Kidney glomerular epithelial cell (primary cell): ENCODE data around the gene IFI6.
"Not testable (repeated sequence)": the region's sequence is repeated elsewhere in the genome, so short reads cannot be mapped to it uniquely, and the experiment has no call there.

Experiments
- DNase-seq: peaks from one replicate; lab custom pipeline; 2025; lab: John Stamatoyannopoulos, UW

IFI6 gene

GRCh38 chr1:27671964-27672749, at the start of gene IFI6:
Gene IFI6, minus strand, starts transcription at chr1:27672192. Its CDS starts 2,878 bp downstream, at chr1:27669314.
- DNase-seq, result peak; percentile 98

GRCh38 chr1:27719286-27720251, 47.6 kb upstream of the IFI6 start:
- no peak for DNase-seq

GRCh38 chr1:27716262-27716895, 44.4 kb upstream of the IFI6 start:
- DNase-seq, result no peak

GRCh38 chr1:27713869-27714513, 42.0 kb upstream of the IFI6 start:
- DNase-seq, result no peak

DNA sequence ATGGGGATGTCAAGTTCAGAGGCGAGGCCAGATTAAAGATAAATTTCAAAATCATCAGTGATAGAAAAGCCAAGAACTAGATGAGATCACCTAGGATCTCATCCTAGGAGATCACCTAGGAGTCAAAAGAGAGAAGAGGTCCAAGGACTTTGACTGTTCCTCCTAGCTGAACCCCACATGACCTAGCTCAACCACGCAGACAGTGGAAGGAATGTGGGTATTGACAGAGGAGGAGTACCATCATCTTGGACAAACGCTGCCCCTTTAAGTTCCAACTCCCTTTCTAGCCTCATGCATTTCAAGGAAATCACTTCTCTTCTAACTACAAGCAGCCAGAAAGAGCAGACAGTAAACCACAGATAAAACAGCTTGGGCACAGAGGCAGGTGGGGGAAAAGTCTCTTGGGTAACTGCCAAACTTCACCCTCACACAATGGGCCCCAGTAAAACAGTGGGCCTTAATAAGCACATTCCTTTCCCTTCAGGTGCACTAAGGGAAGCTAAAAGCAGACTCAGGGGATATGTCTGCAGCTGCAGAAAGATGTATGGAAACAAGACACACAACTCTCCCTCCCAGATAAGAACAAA, 41.2 kb upstream of the IFI6 start:
- no peak for DNase-seq

DNA sequence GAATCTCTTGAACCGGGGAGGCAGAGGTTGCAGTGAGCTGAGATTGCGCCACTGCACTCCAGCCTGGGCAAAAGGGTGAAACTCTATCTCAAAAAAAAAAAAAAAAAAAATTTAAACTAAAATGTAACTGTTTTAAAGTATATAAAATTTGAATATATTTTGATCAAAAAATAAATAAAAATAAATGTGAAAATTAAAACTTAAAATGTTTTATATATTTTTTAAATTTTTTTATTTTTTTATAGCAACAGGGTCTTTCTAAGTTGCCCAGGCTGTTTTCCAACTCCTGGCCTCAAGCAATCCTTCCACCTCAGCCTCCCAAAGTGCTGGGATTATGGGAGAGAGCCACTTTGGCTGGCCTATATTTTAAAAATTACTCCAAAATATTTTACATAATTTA, 38.6 kb upstream of the IFI6 start:
- no peak for DNase-seq

- DNase-seq, result no peak
Observed at GRCh38 chr1:27705545-27705944, 33.6 kb upstream of the IFI6 start.

- no peak for DNase-seq
Observed at GRCh38 chr1:27704958-27705357, 33.0 kb upstream of the IFI6 start.

GRCh38 chr1:27696835-27697234, 24.8 kb upstream of the IFI6 start:
- DNase-seq, result not testable (repeated sequence)

GRCh38 chr1:27690183-27690582, 18.2 kb upstream of the IFI6 start:
- no peak for DNase-seq

GRCh38 chr1:27689423-27690173, 17.6 kb upstream of the IFI6 start:
- peak; percentile 50 for DNase-seq

GRCh38 chr1:27687906-27688305, 15.9 kb upstream of the IFI6 start:
- DNase-seq, result no peak

DNA sequence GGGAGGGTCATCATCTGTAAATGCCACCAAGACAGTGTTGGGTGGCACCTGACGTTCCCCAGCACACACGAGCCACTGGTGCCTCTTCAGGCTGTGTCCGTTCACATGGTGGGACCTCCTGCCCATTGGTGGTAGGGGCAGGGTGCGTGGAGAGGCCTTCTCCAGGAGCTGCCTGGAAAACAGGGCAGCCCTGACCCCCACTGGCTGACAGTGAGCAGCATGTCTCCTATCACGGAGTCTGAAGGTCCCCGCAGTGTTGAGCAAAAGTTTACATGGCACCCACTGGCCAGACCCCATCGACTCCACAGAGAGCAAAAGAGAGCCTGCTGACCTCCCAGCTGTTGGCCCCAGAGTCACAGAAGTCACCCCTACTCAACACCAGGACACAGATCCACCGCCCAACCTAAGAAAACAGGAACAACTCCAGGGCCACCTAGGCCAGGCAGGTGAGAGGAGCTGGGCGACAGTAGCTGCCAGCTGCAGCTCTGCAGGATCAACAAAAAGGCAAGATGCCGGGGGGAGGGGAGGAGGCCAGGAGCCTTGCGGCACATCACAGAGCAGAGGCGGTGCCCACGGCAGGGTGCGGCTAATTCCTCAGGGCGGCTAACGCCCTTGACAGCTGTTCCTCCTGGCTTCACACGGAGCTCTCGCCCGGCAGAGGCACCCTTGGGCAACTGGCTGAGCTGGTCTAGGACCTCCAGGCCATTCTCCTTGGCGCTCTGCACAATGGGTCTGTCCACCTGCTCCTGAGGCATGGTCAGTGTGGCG, 14.4 kb upstream of the IFI6 start:
- DNase-seq, result no peak

DNA sequence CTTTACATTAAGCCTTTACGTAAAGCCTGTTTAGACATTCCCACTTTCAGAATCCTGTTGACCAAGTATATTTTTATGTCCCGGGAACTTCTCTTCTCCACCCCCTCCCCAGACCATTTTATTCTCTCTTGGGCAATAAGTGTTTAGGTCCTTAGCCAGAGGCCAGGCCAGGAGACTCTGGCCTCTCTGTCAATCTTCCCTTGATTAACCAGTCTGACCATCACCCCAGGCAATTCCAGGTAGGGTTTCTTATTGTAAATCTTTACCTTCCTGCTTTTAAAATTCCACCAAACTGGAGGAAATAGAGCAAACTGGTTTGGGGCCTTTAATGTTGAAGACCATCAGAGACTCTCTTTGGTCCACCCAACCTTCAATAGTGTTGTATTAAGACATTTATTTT, 12.2 kb upstream of the IFI6 start:
- no peak for DNase-seq

- DNase-seq, result no peak
Observed at GRCh38 chr1:27682351-27682944, 10.5 kb upstream of the IFI6 start.

- not testable (repeated sequence) for DNase-seq
Observed at GRCh38 chr1:27681580-27681979, 9.6 kb upstream of the IFI6 start.

- not testable (repeated sequence) for DNase-seq
Observed at GRCh38 chr1:27680225-27680791, 8.3 kb upstream of the IFI6 start.

GRCh38 chr1:27678747-27679146, 6.8 kb upstream of the IFI6 start:
- DNase-seq, result peak; percentile 6

DNA sequence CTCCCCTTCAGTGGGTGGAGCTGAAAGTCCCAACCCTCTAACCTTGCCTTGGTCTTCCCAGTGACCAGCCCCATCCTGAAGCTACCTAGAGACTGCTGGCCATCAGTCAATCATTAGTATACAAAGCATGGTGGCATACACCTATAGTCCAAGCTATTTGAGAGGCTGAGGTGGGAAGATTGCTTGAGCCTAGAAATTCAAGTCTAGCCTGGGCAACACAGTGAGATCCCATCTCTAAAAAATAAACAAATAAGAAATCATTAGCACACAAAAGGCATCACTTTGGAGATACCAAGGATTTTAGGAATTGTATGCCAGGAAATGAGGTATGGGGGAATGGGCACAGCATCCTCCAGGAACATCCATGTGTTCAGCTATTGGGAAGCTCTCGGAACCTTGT, 4.4 kb upstream of the IFI6 start:
- no peak for DNase-seq
